ENCODE measurements around the gene SGK1. TPM values are rescaled to one million over a fixed set of nuclear protein-coding genes. Genes with fewer than 3 reads are reported as not detected.
"Not testable (repeated sequence)": the region's sequence is repeated elsewhere in the genome, so short reads cannot be mapped to it uniquely, and the experiment has no call there.

SGK1 gene
- total and polyA plus RNA-seq, 12 donors, result 86.0 to 685 (median 192) TPM

- H3K4me3 ChIP-seq, result no peak overlapping the region
- DNase-seq, result no peak
- WGBS, 4 donors, result 91 to 98% (median 97%) methylated on average over 7 of the region's 7 CpGs
Measured at GRCh38 chr6:134183844-134184243, 134.1 kb downstream of the SGK1 start.

DNA sequence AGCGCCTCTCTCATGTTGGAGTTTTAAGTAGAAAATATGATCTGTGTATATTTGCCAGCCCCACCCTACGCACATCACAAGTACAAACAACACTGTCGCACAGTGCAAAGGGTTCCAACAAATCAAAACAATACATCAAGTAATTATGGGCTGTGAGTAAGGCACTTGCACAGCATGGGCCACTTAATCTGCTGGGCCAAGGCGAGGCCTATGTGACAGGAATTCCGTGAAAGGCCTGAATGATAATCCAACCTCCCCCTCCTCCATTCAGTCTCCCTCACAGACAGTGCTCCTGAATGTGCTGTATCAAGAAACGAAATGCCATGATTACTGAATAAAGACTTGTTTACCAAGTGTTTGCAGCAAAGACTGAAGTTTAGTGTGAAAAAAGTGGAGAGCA, 135.4 kb downstream of the SGK1 start:
- no peak overlapping the region for H3K27ac ChIP-seq
- DNase-seq, result no peak
- 93 to 98% (median 94%) methylated on average over 6 of the region's 6 CpGs for WGBS, 4 donors
- H3K4me3 ChIP-seq, result no peak overlapping the region
- no peaks in the 10 kb centered on the region for H3K36me3 ChIP-seq (replicated peaks in 1 of 2)
- TF ChIP-seq POLR2A (IDR thresholded peaks at IDR 0.05) (no peak), CTCF (IDR thresholded peaks at IDR 0.05) (no peak)
- peaks cover 0 to 6% of the 10 kb centered on the region in 2 donors for H3K4me1 ChIP-seq (replicated peaks in 1 of 2)
- H3K9me3 ChIP-seq (replicated peaks in 1 of 3), result no peaks in the 10 kb centered on the region
- H3K27me3 ChIP-seq, result no peaks in the 10 kb centered on the region
- intact Hi-C loops (cut with DNase I), result loop anchor here (10.0 kb wide), 2 partner anchors 52 to 112 kb away; no protein-coding TSS in a partner anchor

More at GRCh38 chr6:134183844-134184243, 134.1 kb downstream of the SGK1 start:
- H3K27me3 ChIP-seq, result no peaks in the 10 kb centered on the region
- no peaks in the 10 kb centered on the region for H3K9me3 ChIP-seq (replicated peaks in 1 of 3)
- TF ChIP-seq CTCF (IDR thresholded peaks at IDR 0.05) (no peak), POLR2A (IDR thresholded peaks at IDR 0.05) (no peak)
- peaks cover 0 to under 1% of the 10 kb centered on the region in 2 donors for H3K4me1 ChIP-seq (replicated peaks in 1 of 2)
- H3K27ac ChIP-seq, result no peak overlapping the region
- no peaks in the 10 kb centered on the region for H3K36me3 ChIP-seq (replicated peaks in 1 of 2)
- intact Hi-C loops (cut with DNase I), result loop anchor here (10.0 kb wide), 2 partner anchors 51 to 111 kb away; no protein-coding TSS in a partner anchor

DNA sequence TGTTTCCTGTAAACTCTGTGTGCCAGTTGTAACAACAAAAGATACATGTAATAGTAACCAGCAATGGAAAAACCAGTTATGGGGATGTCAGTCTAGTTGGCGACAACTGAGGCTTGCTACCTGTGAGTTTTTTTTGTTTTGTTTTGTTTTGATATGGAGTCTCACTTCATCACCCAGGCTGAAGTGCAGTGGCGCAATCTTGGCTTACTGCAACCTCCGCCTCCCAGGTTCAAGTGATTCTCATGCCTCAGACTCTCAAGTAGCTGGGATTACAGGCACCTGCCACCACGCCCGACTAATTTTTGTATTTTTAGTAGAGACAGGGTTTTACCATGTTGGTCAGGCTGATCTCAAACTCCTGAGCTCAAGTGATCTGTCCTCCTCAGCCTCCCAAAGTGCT, 136.2 kb downstream of the SGK1 start:
- peaks cover 0 to 14% of the 10 kb centered on the region in 2 donors for H3K4me1 ChIP-seq (replicated peaks in 1 of 2)
- not testable (repeated sequence) for DNase-seq; H3K9me3 ChIP-seq (replicated peaks in 1 of 3); H3K27me3 ChIP-seq; H3K4me3 ChIP-seq; H3K27ac ChIP-seq; H3K36me3 ChIP-seq (replicated peaks in 1 of 2)
- intact Hi-C loops (cut with DNase I), result loop anchor here (10.0 kb wide), 2 partner anchors 53 to 113 kb away; no protein-coding TSS in a partner anchor
- 96 to 98% (median 96%) methylated on average over 5 of the region's 5 CpGs for WGBS, 4 donors

DNA sequence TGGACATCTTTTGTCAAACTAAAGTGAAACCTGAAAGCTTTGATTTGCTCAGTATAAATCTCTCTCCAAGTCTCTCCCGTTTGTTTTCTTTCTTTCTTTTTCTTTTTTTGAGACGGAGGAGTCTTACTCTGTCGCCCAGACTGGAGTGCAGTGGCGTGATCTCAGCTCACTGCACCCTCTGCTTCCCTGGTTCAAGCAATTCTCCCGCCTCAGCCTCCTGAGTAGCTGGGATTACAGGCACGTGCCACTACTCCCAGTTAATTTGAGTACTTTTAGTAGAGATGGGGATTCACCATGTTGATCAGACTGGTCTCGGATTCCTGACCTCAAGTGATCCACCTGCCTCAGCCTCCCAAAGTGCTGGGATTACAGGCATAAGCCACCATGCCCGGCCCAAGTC, 136.7 kb downstream of the SGK1 start:
- not testable (repeated sequence) for H3K36me3 ChIP-seq (replicated peaks in 1 of 2); H3K27me3 ChIP-seq; H3K9me3 ChIP-seq (replicated peaks in 1 of 3); H3K27ac ChIP-seq; DNase-seq; H3K4me3 ChIP-seq
- intact Hi-C loops (cut with DNase I), result loop anchor here (10.0 kb wide), 2 partner anchors 54 to 114 kb away; no protein-coding TSS in a partner anchor
- H3K4me1 ChIP-seq (replicated peaks in 1 of 2), result peaks cover 5 to 19% of the 10 kb centered on the region in 2 donors
- WGBS, 4 donors, result 90 to 94% (median 92%) methylated on average over 8 of the region's 8 CpGs

- DNase-seq; H3K27ac ChIP-seq; H3K36me3 ChIP-seq (replicated peaks in 1 of 2); H3K4me3 ChIP-seq; H3K9me3 ChIP-seq (replicated peaks in 1 of 3); H3K27me3 ChIP-seq: not testable (repeated sequence)
- intact Hi-C loops (cut with DNase I), result loop anchor here (10.0 kb wide), 2 partner anchors 54 to 114 kb away; no protein-coding TSS in a partner anchor
- H3K4me1 ChIP-seq (replicated peaks in 1 of 2), result peaks cover 5 to 22% of the 10 kb centered on the region in 2 donors
- WGBS, 4 donors, result 96 to 99% (median 98%) methylated on average over 4 of the region's 4 CpGs
Measured at GRCh38 chr6:134180540-134180939, 137.4 kb downstream of the SGK1 start.
